PC-9 (cell line): Measurements from ENCODE around the gene ALPK1.

ENCODE experiments used
- CTCF ChIP-seq: fragments of 200-600 bp; sonication (generic); conservative IDR thresholded peaks from 2 replicates; pipeline ENCODE4 v1.6.1; 2017; ENCODE audit warnings: mixed run types, antibody characterized with exemption, mild to moderate bottlenecking, moderate library complexity
- EZH2 ChIP-seq: fragments of 200-600 bp; sonication (generic); IDR thresholded peaks from 2 replicates; pipeline ENCODE4 v1.8.0; 2017; ENCODE audit warnings: antibody characterized with exemption, low read depth

- no peak for TF ChIP-seq EZH2
- no peak for TF ChIP-seq CTCF
These were observed 43.9 kb downstream of the ALPK1 start for GRCh38 chr4:112341033-112341432.
